ENCODE results near the gene MAP4K5. TPM values are rescaled to one million over a fixed set of nuclear protein-coding genes. Genes with fewer than 3 reads are reported as not detected.
"Not testable (repeated sequence)": the region's sequence is repeated elsewhere in the genome, so short reads cannot be mapped to it uniquely, and the experiment has no call there.

MAP4K5 gene
- polyA plus RNA-seq (ENCODE audit: insufficient read depth in 1 of 5, insufficient read length in 5 of 5, low replicate concordance in 1 of 5): 10 to 100 TPM; 47.0 to 87.5 (median 66.8) TPM
- long read RNA-seq, donor 1, partial matches to known transcripts: 0 of 8 reads
- long read RNA-seq, donor 1, other reads (novel, unspliced or antisense): 8 of 8 reads
- long read RNA-seq, donor 2: 0 reads
- long read RNA-seq, donor 3: 0 reads
- long read RNA-seq, donor 4, partial matches to known transcripts: 8 of 9 reads
- long read RNA-seq, donor 4, other reads (novel, unspliced or antisense): 0 of 9 reads
- long read RNA-seq, donor 5, partial matches to known transcripts: 20 of 23 reads
- long read RNA-seq, donor 5, other reads (novel, unspliced or antisense): 0 of 23 reads
- long read RNA-seq, donor 6, partial matches to known transcripts: 7 of 7 reads
- long read RNA-seq, donor 6, other reads (novel, unspliced or antisense): 0 of 7 reads
- long read RNA-seq, donor 7: 0 reads
- long read RNA-seq, donor 8, partial matches to known transcripts: 7 of 8 reads
- long read RNA-seq, donor 8, other reads (novel, unspliced or antisense): 0 of 8 reads

DNA sequence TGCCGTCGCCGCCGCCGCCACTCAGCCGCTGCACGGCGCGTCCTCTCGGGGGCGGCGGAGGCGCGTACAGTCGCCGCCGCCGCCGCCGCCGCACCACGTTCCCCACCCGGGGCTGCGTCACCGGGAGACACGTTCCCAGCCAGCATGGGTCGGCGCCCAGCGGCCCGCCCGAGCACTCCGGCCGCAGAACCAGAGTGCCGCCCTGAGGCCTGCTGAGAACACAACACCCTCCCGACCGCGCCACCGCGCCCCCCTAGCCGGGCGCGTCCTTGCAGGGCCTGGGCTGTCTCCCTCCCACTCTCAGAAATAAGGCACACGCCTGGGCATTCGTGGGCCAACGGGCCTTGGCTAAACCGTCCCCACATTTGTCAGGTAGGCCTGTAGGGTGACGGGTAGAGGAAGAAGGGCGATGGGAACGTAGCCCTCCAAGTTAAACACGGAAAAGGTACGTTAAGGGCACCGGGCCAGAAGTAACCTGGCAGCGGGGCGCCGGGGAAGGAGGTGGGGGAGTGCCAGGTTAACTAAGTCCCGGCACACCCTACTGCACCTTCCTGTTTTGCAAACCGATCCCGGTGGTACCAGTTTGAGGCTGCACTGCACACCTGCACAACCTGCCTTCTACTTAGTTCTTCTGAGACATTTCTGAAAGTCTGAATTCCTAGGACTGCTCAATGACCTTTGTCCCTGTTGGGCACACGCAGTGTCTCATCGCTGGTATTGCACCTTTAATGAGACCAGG is at the start of gene MAP4K5:
Gene MAP4K5, minus strand, starts transcription at position 68 of the 739 bp plus-strand sequence. CDS start 520 bp downstream, outside the sequence.
- peak; percentile 90 to 91 for DNase-seq

DNA sequence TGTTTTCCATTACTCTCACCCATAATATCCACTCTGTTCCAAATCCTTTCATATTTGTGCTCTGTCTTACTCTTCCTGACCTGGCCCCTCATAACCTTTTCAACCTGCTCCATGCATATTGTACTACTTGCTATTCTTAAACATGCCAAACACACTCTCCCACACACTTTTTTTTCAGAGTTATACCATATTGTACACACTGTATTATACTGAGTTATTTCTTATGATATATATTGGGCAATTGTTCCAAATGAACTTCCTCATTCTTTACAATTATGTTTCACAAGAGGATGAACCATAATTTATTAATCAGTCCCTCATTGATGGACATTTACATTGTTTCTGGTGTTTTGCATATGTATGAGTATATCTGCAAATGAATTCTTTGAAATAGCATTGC is 46.1 kb upstream of the MAP4K5 start:
- DNase-seq: no peak

DNA sequence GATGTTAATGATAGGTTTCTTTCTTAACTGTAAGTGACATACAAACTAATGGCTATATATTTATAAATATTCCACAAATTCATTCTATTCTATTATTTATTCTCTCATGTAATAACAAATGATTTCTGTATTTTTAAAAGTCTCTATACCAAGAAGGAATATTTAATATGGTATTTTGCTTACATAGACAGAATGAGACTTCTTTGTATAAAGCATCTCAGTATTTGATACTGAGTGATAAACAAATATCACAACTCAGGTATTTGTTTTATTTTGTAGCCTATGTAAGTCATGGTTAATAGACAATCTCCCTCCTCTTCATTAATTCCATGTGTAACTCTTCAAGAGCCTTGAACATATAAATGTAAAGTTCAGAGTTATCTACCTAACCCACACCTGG is 45.6 kb upstream of the MAP4K5 start:
- DNase-seq: no peak

DNA sequence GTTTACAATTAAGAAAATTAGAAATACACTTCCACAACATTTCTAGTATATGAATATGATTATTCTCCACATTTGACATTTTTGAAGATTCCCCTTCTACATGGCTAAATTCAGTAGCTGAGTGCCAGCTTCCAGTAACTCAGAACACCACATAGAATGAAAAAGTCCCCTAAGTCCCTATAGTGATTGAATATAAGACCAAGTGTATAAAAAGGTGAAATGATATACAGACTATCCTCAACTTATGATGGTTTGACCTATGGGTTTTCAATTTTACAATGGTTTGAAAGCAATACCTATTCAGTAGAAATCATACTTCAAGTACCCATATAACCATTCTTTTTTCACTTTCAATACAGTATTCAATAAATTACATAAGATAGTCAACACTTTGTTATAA is 43.4 kb upstream of the MAP4K5 start:
- no peak for DNase-seq

DNA sequence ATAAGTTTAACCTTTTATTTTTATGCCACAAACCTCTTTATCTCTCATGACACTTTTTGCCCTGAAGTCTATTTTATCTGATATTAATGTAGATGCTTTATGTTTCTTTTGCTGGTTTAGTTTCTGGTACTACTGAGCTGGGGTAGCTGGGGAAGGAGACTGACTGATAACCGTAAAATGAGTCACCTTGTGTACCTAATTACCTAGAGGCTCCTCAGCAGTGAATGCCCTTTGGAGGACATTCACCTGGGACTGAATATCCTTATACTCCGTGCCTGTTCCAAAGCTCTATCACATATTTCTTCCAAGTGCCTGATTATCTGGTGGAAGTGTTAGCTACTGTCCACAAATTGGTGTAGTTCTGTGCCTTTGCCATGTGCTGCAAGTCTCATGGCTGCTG is 41.5 kb upstream of the MAP4K5 start:
- DNase-seq: no peak

DNA sequence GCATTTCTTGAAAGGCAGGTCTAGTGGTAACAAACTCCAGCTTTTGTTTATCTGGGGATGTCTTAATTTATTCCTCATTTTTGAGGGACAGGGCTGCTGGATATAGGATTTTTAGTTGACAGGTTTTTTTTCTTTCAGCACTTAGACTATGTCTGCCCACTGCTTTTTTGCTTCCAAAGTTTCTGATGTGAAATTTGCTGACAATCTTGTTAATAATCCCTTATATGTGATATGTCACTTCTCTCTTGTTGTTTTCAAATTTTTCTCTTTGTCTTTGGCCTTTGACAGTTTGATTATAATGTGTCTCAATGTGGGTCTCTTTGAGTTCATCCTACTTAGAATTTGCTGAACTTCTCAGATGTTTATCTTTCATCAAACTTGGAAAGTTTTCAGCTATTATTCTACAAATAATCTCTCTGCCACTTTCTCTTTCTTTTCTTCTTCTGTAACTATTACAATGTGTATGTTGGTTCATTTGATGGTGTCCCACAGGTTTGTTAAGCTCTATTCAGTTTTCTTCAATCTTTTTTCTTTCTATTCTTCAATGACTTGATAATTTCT is 37.4 kb upstream of the MAP4K5 start:
- no peak for DNase-seq

DNA sequence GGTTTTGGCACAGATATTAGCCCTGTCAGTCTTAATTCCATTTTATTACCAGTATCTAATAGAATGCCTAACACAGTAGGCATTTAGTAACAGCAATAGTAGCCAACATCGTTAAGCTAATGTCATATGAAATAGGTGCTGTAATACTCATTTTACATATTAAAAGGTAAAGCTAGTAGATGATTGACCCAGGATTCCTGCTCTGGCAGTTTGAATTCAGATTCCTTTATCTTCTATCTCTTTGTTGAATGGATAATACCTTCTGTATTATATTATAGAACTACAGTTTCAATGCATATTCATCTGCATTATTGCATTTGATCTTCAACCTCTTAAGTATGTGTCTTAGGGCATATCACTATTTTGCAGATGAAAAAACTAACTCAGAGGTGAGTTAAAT is 30.5 kb upstream of the MAP4K5 start:
- no peak for DNase-seq

DNA sequence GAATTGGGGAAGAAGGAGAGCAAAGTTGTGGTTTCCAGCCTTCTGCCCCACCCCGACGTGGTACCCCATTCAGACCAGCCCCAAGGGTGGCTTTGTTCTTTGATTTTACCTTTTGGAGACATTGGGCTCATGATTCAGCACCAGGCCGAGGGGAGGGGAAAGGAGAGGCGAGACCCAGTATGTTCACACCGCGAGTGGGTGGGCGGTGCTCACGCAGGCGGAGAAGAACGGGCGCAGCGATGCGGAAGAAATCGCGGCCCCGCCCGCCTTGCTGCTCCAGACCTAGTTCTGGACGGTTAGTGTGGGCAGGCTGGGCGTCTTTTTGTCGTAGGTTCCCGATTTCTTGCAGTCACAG is 28.5 kb upstream of the MAP4K5 start:
- peak; percentile 62 to 64 for DNase-seq

DNA sequence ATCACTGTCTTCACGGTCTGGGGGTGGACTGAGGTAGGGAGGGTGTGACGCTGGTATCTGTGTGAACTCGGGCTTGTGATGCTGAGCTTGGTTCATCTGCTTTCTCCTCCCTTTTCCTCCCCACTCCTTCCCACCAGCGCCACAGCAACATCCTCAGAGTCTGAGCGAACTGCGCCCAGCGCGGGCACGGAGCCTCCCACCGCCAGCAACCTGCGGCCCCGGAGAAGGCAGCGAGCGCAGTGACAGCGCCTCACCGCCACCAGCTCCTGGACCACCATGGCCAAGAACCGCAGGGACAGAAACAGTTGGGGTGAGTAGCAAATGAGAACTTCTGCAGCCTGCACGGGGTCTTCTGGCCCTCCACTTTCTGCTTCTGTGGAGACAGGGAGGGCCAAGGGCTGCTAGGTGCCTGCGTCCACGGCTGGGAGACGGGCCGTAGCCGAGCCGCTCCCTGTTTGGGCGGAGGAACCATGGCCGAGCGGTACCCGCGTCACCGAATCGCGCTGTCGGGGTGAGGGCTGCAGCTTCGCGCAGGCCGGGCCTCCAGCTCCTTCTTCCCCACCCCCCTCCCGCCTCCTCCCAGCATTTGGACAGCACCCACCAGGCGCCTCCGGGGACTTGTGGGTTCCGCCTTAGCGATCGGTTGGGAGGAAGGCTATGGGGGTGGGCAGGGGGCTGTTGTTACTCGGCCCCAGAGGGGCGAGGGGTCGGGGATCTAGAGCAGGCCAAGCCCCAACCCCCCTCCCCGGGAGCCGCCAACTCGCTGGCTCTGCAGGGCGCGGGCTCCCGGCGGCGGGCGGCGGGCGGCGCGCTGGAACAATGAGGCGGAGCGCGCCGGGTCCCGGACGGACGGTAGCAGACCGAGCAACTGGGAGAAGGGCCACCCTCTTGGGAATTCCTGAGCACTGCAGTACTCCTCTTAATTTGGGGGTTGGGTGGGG is 27.9 kb upstream of the MAP4K5 start, which contains the start of gene ATL1:
Gene ATL1, plus strand, starts transcription at position 156 of the 941 bp plus-strand sequence. Its CDS starts 121 bp downstream, at position 277.
- peak; percentile 77 to 83 for DNase-seq

DNA sequence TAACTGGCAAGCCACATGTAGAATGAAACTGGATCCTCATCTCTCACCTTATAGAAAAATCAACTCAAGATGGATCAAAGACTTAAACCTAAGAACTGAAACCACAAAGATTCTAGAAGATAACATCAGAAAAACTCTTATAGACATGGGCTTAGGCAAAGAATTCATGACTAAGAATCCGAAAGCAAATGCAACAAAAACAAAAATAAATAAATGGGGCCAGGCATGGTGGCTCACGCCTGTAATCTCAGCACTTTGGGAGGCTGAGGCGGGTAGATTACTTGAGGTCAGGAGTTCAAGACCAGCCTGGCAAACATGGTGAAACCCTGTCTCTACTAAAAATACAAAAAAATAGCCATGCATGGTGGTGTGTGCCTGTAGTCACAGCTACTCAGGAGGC is 20.4 kb upstream of the MAP4K5 start:
- DNase-seq: not testable (repeated sequence)

DNA sequence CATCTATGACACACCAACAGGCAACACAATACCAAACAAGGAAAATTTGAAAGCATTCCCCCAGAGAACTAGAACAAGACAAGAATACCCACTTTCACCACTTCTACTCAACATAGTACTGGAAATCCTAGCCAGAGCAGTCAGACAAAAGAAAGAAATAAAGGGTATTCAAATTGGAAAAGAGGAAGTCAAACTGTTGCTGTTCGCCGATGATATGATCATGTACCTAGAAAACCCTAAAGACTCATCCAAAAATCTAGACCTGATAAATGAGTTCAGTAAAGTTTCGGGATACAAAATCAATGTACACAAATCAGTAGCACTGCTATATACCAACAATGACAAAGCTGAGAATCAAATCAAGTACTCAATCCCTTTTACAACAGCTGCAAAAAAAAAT is 19.5 kb upstream of the MAP4K5 start:
- no peak for DNase-seq

DNA sequence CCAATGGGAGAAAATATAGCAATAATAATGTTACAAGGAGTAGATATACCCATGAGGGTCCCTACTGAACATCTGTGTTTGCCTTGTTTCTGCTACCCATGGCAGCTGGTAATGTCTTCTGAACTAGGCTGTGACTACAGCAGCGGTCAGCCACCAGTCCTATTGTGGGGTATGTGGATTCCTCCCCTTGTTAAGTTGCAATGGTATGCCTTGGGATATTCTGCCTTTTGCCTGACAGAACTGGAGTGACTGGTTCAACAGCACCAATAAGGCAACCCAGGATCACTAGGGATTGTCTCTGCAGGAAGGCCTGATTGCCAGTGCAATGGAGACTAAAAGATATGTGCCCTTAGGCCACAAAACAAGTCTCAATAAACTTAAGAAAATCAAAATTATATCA is 17.9 kb upstream of the MAP4K5 start:
- no peak for DNase-seq

DNA sequence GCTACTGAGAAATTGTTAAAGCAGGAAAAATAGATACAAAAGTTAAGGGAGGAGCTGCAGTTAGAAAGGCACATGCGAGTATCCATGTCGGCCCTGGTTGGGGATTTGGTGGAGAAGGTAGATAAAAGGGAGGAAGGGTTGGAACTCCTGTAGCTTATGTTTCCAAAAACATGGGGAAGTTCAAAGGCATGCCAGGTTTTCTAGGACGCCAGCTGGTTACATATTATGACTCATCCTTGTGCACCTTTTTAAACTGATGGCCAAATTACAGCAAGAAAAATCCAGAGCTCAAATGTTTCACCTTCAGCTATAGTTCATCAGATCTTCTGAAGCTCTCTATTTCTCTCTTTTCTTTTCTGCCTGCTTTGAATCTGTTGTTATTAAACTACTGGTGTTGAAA is 13.2 kb upstream of the MAP4K5 start:
- DNase-seq: no peak

DNA sequence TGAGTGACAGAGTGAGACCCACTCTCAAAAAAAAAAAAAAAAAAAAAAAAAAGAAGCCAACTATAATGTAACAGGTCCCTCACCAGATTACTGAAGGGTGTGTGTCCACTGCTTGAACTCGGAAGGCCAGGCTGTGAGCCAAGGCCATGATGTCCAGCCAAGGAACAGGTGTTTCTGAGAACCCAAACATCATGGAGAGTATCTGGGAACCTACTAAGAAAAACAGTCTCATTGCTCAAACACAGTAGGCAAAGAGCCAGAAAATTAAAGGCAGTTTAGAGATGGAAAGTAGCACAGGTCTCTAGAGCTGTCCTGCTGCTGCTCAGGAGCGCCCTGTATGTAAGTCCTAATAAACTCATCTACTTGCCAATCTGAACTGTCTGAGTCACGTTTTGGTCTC is 12.5 kb upstream of the MAP4K5 start:
- DNase-seq: no peak

DNA sequence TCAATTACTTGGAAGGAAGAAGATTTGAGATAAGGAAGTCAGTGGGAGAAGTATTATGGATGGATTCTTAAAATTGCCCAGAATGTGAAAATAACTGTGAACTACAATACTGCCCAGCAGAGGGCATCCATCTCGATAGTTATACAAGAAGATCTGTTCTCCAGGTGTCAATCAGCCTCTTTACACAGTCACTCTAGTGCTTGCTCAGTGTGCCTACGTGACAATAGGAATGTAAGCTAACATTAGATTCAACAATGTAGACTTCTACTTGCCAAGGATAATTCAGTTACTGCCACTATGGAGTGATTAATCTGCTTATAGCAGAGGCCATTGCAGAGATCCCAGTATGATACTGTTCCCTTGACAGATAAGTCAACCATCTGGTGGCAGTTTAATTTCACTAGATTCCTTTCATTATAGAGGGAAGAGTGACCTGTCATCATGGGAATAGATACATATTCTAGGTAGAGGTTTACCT is 10.6 kb upstream of the MAP4K5 start:
- DNase-seq: peak in 1 of 2 donors; percentile 23

DNA sequence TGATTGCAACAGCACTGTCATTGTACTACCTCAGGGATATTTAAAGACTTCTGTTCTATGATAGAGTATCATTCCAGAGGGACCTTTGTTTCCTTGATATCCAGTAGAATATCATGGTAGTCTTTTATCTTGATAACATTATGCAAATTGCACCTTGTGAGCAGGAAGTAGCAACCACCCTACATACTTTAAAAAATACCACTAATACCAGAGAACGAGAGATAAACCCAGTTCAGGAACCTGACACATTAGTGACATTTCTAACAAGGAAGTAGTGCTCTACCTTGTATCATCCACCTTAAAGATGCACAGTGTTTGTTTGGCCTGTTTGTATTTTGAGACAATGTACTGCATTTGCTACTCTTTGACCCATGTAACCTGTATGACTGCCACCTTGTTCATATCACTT is 8.8 kb upstream of the MAP4K5 start:
- DNase-seq: no peak

DNA sequence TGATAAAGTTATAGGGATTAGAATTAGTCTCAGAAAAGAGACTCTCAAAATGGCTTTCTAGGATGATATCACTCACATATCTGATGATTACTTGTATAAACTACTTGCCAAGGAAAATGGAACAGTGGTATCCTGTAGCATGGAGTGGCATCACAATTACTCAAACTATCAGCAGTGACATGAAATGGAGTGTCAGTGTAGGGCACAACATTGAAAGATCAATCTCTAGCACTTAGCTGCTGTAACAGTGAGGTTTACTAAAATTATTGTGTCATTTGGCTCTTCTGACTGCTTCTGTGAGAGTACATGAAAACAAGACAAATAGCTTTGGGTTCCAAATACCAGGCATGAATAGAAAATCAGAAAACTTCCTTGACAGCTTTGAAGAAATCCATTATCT is 6.7 kb upstream of the MAP4K5 start:
- DNase-seq: no peak

DNA sequence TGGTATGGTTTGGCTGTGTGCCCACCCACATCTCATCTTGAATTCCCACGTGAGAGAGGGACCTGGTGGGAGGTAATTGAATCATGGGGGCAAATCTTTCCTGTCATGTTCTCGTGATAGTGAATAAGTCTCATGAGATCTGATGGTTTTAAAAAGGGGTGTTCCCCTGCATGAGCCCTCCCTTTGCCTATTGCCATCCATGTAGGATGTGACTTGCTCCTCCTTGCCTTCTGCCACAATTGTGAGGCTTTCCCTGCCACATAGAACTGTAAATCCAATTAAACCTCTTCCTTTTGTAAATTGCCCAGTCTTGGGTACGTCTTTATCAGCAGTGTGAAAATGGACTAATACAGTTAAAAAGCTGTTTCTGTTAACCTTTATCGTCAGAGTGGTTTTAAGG is 5.7 kb upstream of the MAP4K5 start:
- not testable (repeated sequence) for DNase-seq

DNA sequence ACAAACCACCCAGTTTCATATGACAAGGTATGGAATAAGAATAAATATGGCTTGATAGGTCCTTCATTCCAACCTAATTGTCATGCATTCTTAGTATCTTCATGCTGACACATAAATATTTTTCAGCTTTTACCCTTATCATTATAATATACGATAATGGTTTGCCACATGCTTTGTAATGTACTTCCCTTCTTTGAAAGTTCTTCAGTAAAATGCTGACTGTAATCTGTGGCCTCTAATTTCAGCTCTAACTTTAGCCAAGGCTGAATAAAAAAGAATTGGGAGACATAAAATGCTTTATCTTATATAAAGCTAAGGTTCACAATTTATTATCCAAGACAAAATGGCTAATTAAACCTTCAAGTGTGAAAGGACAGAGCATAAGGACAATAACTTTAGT is 2.6 kb upstream of the MAP4K5 start:
- DNase-seq: no peak

DNA sequence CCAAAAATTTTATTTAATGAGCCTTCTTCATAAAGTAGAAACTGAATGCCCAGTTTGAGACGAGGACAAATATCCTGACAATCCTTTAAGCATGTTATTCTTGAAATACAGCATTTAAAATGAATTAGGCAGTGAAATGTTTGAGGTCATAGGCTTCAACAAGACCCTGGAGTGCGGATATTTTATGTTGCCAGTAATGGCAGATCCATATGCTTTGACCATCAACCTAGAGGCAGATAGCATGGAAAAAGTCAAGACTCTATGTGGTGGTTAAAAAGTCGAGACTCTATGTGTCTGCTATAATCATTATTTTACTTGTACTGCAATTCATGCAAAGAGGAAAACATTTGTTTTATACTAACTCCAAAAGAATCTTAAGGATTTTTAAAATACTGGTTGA is 2.0 kb upstream of the MAP4K5 start:
- DNase-seq: no peak

DNA sequence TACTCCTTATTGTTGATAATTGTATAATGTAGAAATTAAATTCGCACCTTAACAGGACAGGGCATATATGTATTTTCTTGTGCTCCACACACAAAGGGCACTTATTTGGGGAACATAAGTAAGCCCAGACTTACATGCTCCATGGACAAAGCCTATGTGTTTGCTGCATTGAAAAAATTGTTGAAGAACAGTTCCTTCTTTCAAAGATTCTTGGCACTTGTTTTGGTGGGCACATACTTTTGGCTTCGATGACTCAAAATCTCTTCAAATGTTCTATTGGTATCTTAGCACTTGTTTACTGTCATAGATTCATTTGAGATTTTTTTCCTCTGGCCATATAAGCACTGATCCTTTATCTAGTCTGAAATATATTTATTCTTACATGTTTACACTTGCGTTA is 1.4 kb upstream of the MAP4K5 start:
- no peak for DNase-seq
